DND-41 (cell line): ENCODE measurements around the gene IDH2.

Source experiments
- ATAC-seq: fragments of 200-7000 bp; cut with Tn5 transposase; 3 replicates; pipeline ENCODE4 v1.9.1; 2021; ENCODE audit warnings: low read depth; ENCODE audit not compliant: insufficient read depth
- DNase-seq: peaks from one replicate; pipeline ENCODE4 v3.0.0-alpha.2; 2020
- H2AFZ ChIP-seq: 2 replicates; pipeline ENCODE4 v1.6.0; 2012; ENCODE audit warnings: low read depth, low read length
- H3K27ac ChIP-seq: 2 replicates; pipeline ENCODE4 v1.5.1; 2012; ENCODE audit warnings: low read length, inconsistent platforms
- H3K27me3 ChIP-seq: fragments of 200-600 bp; sonication (generic); 2 replicates; pipeline ENCODE4 v1.6.0; 2012; ENCODE audit warnings: low read length, mild to moderate bottlenecking, inconsistent platforms; ENCODE audit not compliant: insufficient read depth, poor library complexity
- H3K36me3 ChIP-seq: 2 replicates; pipeline ENCODE4 v1.5.1; 2012; ENCODE audit warnings: low read length, inconsistent platforms; ENCODE audit not compliant: insufficient read depth
- H3K4me1 ChIP-seq: 2 replicates; pipeline ENCODE4 v1.5.1; 2012; ENCODE audit warnings: mild to moderate bottlenecking, low read length; ENCODE audit not compliant: insufficient read depth
- H3K4me2 ChIP-seq: 2 replicates; pipeline ENCODE4 v1.6.0; 2012; ENCODE audit warnings: mild to moderate bottlenecking, moderate library complexity, low read length, inconsistent platforms; ENCODE audit not compliant: insufficient read depth
- H3K4me3 ChIP-seq, 2 experiments: fragments of 200-600 bp in 1 of 2; shearing (Covaris generic) in 1 of 2; 2 replicates each; pipeline ENCODE4 v1.5.1; 2012 to 2016; ENCODE audit warnings: inconsistent platforms in 2 of 2, low read length in 2 of 2, mild to moderate bottlenecking in 2 of 2, low read depth in 1 of 2, moderate library complexity in 1 of 2
- H3K79me2 ChIP-seq: 2 replicates; pipeline ENCODE4 v1.6.0; 2012; ENCODE audit warnings: low read length, inconsistent platforms; ENCODE audit not compliant: insufficient read depth
- H3K9ac ChIP-seq: 2 replicates; pipeline ENCODE4 v1.6.0; 2012; ENCODE audit warnings: low read depth, mild to moderate bottlenecking, inconsistent platforms, low read length, moderate library complexity
- H3K9me3 ChIP-seq: 2 replicates; pipeline ENCODE4 v1.5.1; 2012; ENCODE audit warnings: low read length, moderate library complexity, mild to moderate bottlenecking, inconsistent platforms; ENCODE audit not compliant: insufficient read depth, severe bottlenecking
- H4K20me1 ChIP-seq: 2 replicates; pipeline ENCODE4 v1.6.0; 2012; ENCODE audit warnings: low read length; ENCODE audit not compliant: insufficient read depth
- CTCF ChIP-seq: IDR thresholded peaks from 2 replicates; pipeline ENCODE4 v1.5.1; 2012; ENCODE audit warnings: borderline replicate concordance, low read length, moderate library complexity, mild to moderate bottlenecking; ENCODE audit not compliant: poor library complexity, severe bottlenecking; ENCODE audit errors: extremely low read depth
- EZH2 ChIP-seq: IDR thresholded peaks from 3 replicates; pipeline ENCODE4 v1.6.1; 2012; ENCODE audit warnings: borderline replicate concordance, low read depth, mild to moderate bottlenecking, moderate library complexity, low read length, inconsistent platforms; ENCODE audit not compliant: severe bottlenecking

Gene IDH2

GRCh38 chr15:90051874-90052273 lies 50.4 kb downstream of the IDH2 start:
- no peaks in the 10 kb centered on the region for H3K36me3 ChIP-seq
- H3K27me3 ChIP-seq, result no peaks in the 10 kb centered on the region
- H3K79me2 ChIP-seq, result peaks cover 5% of the 10 kb centered on the region; the same call in 1 of the 2 replicates
- H3K4me2 ChIP-seq, result no peak overlapping the region
- DNase-seq, result no peak
- no peak overlapping the region for H2AFZ ChIP-seq
- no peaks in the 10 kb centered on the region for H3K4me1 ChIP-seq
- H3K9ac ChIP-seq, result no peak overlapping the region
- no peaks in the 10 kb centered on the region for H3K9me3 ChIP-seq
- no peak for ATAC-seq
- no peak overlapping the region for H3K27ac ChIP-seq
- TF ChIP-seq CTCF, result no peak
- TF ChIP-seq EZH2, result no peak
- H4K20me1 ChIP-seq, result peaks cover 48% of the 10 kb centered on the region; the same call in 1 of the 2 replicates
- no peak overlapping the region for H3K4me3 ChIP-seq

- H3K4me1 ChIP-seq, result no peaks in the 10 kb centered on the region
- no peak for ATAC-seq
- no peaks in the 10 kb centered on the region for H3K36me3 ChIP-seq
- H2AFZ ChIP-seq, result no peak overlapping the region
- DNase-seq, result no peak
- H3K9me3 ChIP-seq, result no peaks in the 10 kb centered on the region
- no peak overlapping the region for H3K4me2 ChIP-seq
- no peak overlapping the region for H3K27ac ChIP-seq
- no peak overlapping the region for H3K4me3 ChIP-seq
- H3K9ac ChIP-seq, result no peak overlapping the region
- TF ChIP-seq CTCF, result no peak
- H4K20me1 ChIP-seq, result peaks cover 61% of the 10 kb centered on the region
- no peaks in the 10 kb centered on the region for H3K27me3 ChIP-seq
- H3K79me2 ChIP-seq, result peaks cover 5% of the 10 kb centered on the region; the same call in 1 of the 2 replicates
These were observed 52.3 kb downstream of the IDH2 start for GRCh38 chr15:90049666-90050604.

- no peaks in the 10 kb centered on the region for H3K9me3 ChIP-seq
- H4K20me1 ChIP-seq, result peaks cover 58% of the 10 kb centered on the region
- ATAC-seq, result no peak
- H3K27ac ChIP-seq, result no peak overlapping the region
- TF ChIP-seq CTCF, result no peak
- TF ChIP-seq EZH2, result no peak
- H3K4me3 ChIP-seq, result no peak overlapping the region
- H3K4me2 ChIP-seq, result no peak overlapping the region
- peaks cover 5% of the 10 kb centered on the region; the same call in 1 of the 2 replicates for H3K79me2 ChIP-seq
- H3K27me3 ChIP-seq, result no peaks in the 10 kb centered on the region
- H2AFZ ChIP-seq, result no peak overlapping the region
- DNase-seq, result no peak
- H3K36me3 ChIP-seq, result no peaks in the 10 kb centered on the region
- no peak overlapping the region for H3K9ac ChIP-seq
- H3K4me1 ChIP-seq, result no peaks in the 10 kb centered on the region
These were observed 53.2 kb downstream of the IDH2 start for GRCh38 chr15:90049030-90049429.
